PC-3 (cell line): Measurements from ENCODE around the gene DSG1.

Source experiments
- CTCF ChIP-seq: fragments of 300-600 bp; sonication (generic); conservative IDR thresholded peaks from 2 replicates; pipeline ENCODE4 v1.5.1; 2017; ENCODE audit warnings: antibody characterized with exemption, low read depth, mild to moderate bottlenecking, low read length
- EZH2 ChIP-seq: fragments of 300-600 bp; sonication (generic); IDR thresholded peaks from one replicate; pipeline ENCODE4 v1.6.1; 2017; ENCODE audit warnings: antibody characterized with exemption, mild to moderate bottlenecking, low read length; ENCODE audit not compliant: unreplicated experiment

- TF ChIP-seq EZH2 = no peak
- TF ChIP-seq CTCF = no peak
Observed at GRCh38 chr18:31401156-31402025, 83.4 kb downstream of the DSG1 start.
